Kidney (tissue), 14 donors: ENCODE data around the gene SORBS1. TPM values are rescaled to one million over a fixed set of nuclear protein-coding genes. Genes with fewer than 3 reads are reported as not detected.

Experiments used
- DNase-seq, 5 donors: peaks; one replicate each; pipeline ENCODE4 v3.0.0-alpha.2; 2013 to 2020
- FAIRE-seq: peaks from 2 replicates; lab custom pipeline; 2012; peaks lifted over from hg19 to GRCh38; lab: Jason Lieb, UNC
- H3K27ac ChIP-seq, 2 donors: one replicate each; pipeline ENCODE4 v1.7.0; 2013; ENCODE audit warnings: low read depth in 2 of 2, low read length in 2 of 2, inconsistent platforms in 1 of 2
- H3K27me3 ChIP-seq: one replicate; pipeline ENCODE4 v1.7.1; 2013; ENCODE audit warnings: low read length, inconsistent platforms; ENCODE audit not compliant: control insufficient read depth, insufficient read depth
- H3K36me3 ChIP-seq, 3 donors: one replicate each; pipeline versions ENCODE4 v1.7.0 to v1.7.1; 2013; ENCODE audit warnings: low read length in 3 of 3, control low read depth in 1 of 3, inconsistent platforms in 1 of 3; ENCODE audit not compliant: insufficient read depth in 3 of 3, control insufficient read depth in 2 of 3
- H3K4me1 ChIP-seq, 3 donors: one replicate each; pipeline versions ENCODE4 v1.7.0 to v1.7.1; 2013; ENCODE audit warnings: low read length in 3 of 3, inconsistent platforms in 1 of 3, low read depth in 1 of 3; ENCODE audit not compliant: control insufficient read depth in 2 of 3, insufficient read depth in 2 of 3
- H3K4me3 ChIP-seq, 3 donors: one replicate each; pipeline versions ENCODE4 v1.7.0 to v1.8.1; 2013; ENCODE audit warnings: low read length in 3 of 3, control low read depth in 1 of 3, inconsistent platforms in 1 of 3
- H3K9ac ChIP-seq, 3 donors: one replicate each; pipeline versions ENCODE4 v1.7.0 to v1.7.1; 2013; ENCODE audit warnings: low read length in 3 of 3, control low read depth in 1 of 3, inconsistent platforms in 1 of 3
- H3K9me3 ChIP-seq, 3 donors: one replicate each; pipeline versions ENCODE4 v1.7.0 to v1.7.1; 2013; ENCODE audit warnings: low read length in 3 of 3, control low read depth in 1 of 3, inconsistent platforms in 1 of 3; ENCODE audit not compliant: control insufficient read depth in 2 of 3, insufficient read depth in 1 of 3
- intact Hi-C: fragments of 100-400 bp; cut with DNase I; formaldehyde crosslinking; loops from one replicate; pipeline ENCODE4 v1.11.1; 2022
- polyA plus RNA-seq: library from polyadenylated mRNA; stranded (reverse); fragments of 350-450 nt; fragmentation: Illumina TruSeq; extraction: RNeasy Lipid Tissue Mini Kit (QIAGEN cat#74804); gene quantifications from one replicate; pipeline ENCODE4 v1.2.3, GENCODE V29; 2014; ENCODE audit warnings: low read depth, low replicate concordance; ENCODE audit not compliant: insufficient read depth
- total RNA-seq: library from RNA; stranded (reverse); fragmentation: NEBNext Ultra II Directional; extraction: Animal tissue kit (Norgen Biotek cat#: 25700); gene quantifications from one replicate; pipeline ENCODE4 v1.2.1, GENCODE V29; 2021
- TF ChIP-seq, protein P1 (sequence below): IDR thresholded peaks from 3 replicates; pipeline ENCODE4 v1.5.1; 2012; ENCODE audit warnings: mild to moderate bottlenecking, moderate library complexity, borderline replicate concordance; ENCODE audit not compliant: insufficient read depth; ENCODE audit errors: extremely low read depth
- donor health status: control.
- donor health status: control.
- donor health status: control.
- donor health status: control.
- donor health status: control.
- donor health status: DM: yes; HTN: yes; CAD: no.
- donor health status: Normal renal cell carcinoma (clear cell type).

SORBS1 gene
- total and polyA plus RNA-seq, 2 donors from 2014 or later, result 12.2 to 91.7 TPM

DNA sequence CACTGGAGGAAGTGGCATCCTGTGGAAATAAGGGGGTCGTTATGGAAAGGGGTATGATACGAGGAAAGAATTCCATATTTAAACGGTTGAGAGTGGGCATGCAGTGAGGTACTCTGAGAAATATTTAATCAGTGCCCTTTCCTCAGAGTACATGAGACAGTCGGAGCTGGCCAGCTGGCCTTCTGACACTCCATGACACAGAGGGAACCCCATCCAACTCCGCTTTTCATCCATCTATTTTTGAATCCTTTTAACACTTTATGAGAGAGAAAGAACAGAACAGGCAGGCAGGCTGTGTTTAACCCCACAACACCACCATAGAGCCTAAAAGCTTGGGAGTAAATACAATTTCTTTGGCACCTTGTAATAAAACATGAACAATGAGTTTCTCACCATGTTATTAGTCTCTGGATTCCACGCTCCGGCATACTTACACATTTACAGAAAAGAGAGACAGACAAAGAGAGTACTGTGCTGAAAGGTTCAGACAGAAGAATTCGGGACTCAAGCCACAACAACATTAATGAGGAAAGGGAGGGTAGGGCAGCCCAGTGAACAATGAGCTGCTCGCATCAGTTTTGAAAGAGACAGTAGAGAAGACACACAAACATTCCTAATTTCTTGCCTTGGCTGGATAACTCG lies 146.2 kb downstream of the SORBS1 start:
- no peaks in the 10 kb centered on the region for H3K36me3 ChIP-seq
- no peak overlapping the region for H3K9ac ChIP-seq
- TF ChIP-seq, protein P1, sequence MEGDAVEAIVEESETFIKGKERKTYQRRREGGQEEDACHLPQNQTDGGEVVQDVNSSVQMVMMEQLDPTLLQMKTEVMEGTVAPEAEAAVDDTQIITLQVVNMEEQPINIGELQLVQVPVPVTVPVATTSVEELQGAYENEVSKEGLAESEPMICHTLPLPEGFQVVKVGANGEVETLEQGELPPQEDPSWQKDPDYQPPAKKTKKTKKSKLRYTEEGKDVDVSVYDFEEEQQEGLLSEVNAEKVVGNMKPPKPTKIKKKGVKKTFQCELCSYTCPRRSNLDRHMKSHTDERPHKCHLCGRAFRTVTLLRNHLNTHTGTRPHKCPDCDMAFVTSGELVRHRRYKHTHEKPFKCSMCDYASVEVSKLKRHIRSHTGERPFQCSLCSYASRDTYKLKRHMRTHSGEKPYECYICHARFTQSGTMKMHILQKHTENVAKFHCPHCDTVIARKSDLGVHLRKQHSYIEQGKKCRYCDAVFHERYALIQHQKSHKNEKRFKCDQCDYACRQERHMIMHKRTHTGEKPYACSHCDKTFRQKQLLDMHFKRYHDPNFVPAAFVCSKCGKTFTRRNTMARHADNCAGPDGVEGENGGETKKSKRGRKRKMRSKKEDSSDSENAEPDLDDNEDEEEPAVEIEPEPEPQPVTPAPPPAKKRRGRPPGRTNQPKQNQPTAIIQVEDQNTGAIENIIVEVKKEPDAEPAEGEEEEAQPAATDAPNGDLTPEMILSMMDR, result no peak
- no peak overlapping the region for H3K4me3 ChIP-seq
- intact Hi-C loops, result no loop called here
- no peaks in the 10 kb centered on the region for H3K9me3 ChIP-seq
- H3K4me1 ChIP-seq, result peaks cover 0 to 9% (median 0%) of the 10 kb centered on the region in 3 donors
- no peaks in the 10 kb centered on the region for H3K27me3 ChIP-seq
- peak overlapping the region; percentile 32 to 34 for H3K27ac ChIP-seq
- no peak for FAIRE-seq
- DNase-seq, result no peak

- DNase-seq (peak in 1 of 5 donors; percentile 74), FAIRE-seq (no peak)
- no peaks in the 10 kb centered on the region for H3K27me3 ChIP-seq
- no peak overlapping the region for H3K9ac ChIP-seq
- H3K4me3 ChIP-seq, result no peak overlapping the region
- no peaks in the 10 kb centered on the region for H3K36me3 ChIP-seq
- TF ChIP-seq, protein P1, result no peak
- intact Hi-C loops, result no loop called here
- peak overlapping the region; percentile 15 to 34 for H3K27ac ChIP-seq
- no peaks in the 10 kb centered on the region for H3K9me3 ChIP-seq
- peaks cover 0 to 13% (median 0%) of the 10 kb centered on the region in 3 donors for H3K4me1 ChIP-seq
Measured at GRCh38 chr10:95414016-95414830, 146.9 kb downstream of the SORBS1 start.

DNA sequence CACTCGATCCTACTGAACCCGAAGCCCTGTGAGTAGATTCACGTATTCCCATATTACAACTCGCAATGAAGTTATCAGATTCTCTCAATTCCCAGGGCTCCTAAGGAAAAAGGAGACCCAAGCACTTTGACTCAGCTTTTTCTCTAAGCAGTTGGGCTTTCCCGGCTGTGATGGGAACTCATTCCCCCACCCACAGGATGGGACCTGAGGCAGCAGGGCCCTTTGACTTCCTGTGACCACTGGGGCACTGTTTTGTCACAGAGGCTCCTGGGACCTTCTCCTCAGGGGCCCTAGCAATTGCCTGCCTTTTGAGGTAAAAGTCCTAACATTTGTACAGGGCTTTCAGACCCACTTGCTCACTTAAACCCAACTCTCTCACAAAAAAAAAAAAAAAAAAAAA lies 147.6 kb downstream of the SORBS1 start:
- no peaks in the 10 kb centered on the region for H3K36me3 ChIP-seq
- H3K9ac ChIP-seq, result no peak overlapping the region
- no peak overlapping the region for H3K27ac ChIP-seq
- no peak for DNase-seq
- H3K9me3 ChIP-seq, result no peaks in the 10 kb centered on the region
- intact Hi-C loops, result no loop called here
- TF ChIP-seq, protein P1, result no peak
- H3K27me3 ChIP-seq, result no peaks in the 10 kb centered on the region
- FAIRE-seq, result no peak
- H3K4me3 ChIP-seq, result no peak overlapping the region
- peaks cover 0 to 15% (median 4%) of the 10 kb centered on the region in 3 donors for H3K4me1 ChIP-seq
